HEK293 (cell line): ENCODE measurements around the gene XBP1.

Experiments used
- CTCF ChIA-PET: fragments of 350-600 bp; formaldehyde crosslinking; extraction: SDS; loops from one replicate; lab custom pipeline; 2021; ENCODE audit warnings: antibody characterized with exemption; lab: Yijun Ruan, JAX
- POLR2A ChIA-PET: fragments of 300-600 bp; formaldehyde crosslinking; extraction: SDS; loops from one replicate; lab custom pipeline; 2020; ENCODE audit warnings: antibody characterized with exemption, inconsistent platforms; lab: Yijun Ruan, JAX
- H3K27ac ChIP-seq: fragments of 200-500 bp; sonication (Bioruptor generic); 2 replicates; pipeline ENCODE4 v1.5.1; 2014; ENCODE audit warnings: low read depth, low read length, control low read depth, inconsistent platforms; ENCODE audit errors: extremely low read depth
- H3K36me3 ChIP-seq, 2 experiments: fragments of 200-500 bp in 1 of 2; sonication (Bioruptor generic) in 1 of 2; 1 replicate in 1 of 2; 2 replicates in 1 of 2; pipeline ENCODE4 v1.5.1; 2014 to 2017; ENCODE audit warnings: inconsistent platforms in 2 of 2, low read length in 2 of 2; ENCODE audit not compliant: control insufficient read depth in 2 of 2, insufficient read depth in 1 of 2
- H3K4me1 ChIP-seq: fragments of 200-500 bp; sonication (Bioruptor generic); 2 replicates; pipeline ENCODE4 v1.5.1; 2014; ENCODE audit warnings: mild to moderate bottlenecking, low read length, inconsistent platforms; ENCODE audit not compliant: control insufficient read depth, insufficient read depth
- H3K4me3 ChIP-seq: 2 replicates; pipeline ENCODE4 v1.5.1; 2011; ENCODE audit warnings: low read depth, mild to moderate bottlenecking, control low read depth, low read length, moderate library complexity
- H3K9me3 ChIP-seq: fragments of 200-500 bp; sonication (Bioruptor generic); 2 replicates; pipeline ENCODE4 v1.5.1; 2014; ENCODE audit warnings: low read depth, low read length, inconsistent platforms; ENCODE audit not compliant: control insufficient read depth, insufficient read depth
- EGR2 ChIP-seq: fragments of 450-650 bp; formaldehyde crosslinking; IDR thresholded peaks from 2 replicates; pipeline ENCODE4 v1.5.1; 2016; ENCODE audit warnings: low read depth, missing biosample characterization, missing genetic modification characterization
- IKZF3 ChIP-seq: fragments of 450-650 bp; IDR thresholded peaks from 2 replicates; pipeline ENCODE4 v1.5.0; 2018; ENCODE audit warnings: missing biosample characterization, mild to moderate bottlenecking, missing genetic modification characterization, moderate library complexity
- PRDM1 ChIP-seq: fragments of 450-650 bp; formaldehyde crosslinking; IDR thresholded peaks from 2 replicates; pipeline ENCODE4; 2016; ENCODE audit warnings: missing biosample characterization, missing genetic modification characterization
- ZFHX2 ChIP-seq: fragments of 450-650 bp; formaldehyde crosslinking; conservative IDR thresholded peaks from 2 replicates; pipeline ENCODE4 v1.5.1; 2016; ENCODE audit warnings: missing biosample characterization, missing genetic modification characterization
- ZFP3 ChIP-seq: fragments of 450-650 bp; formaldehyde crosslinking; IDR thresholded peaks from 2 replicates; pipeline ENCODE4 v1.5.1; 2016; ENCODE audit warnings: low read depth, missing biosample characterization, missing genetic modification characterization
- ZIC2 ChIP-seq: fragments of 450-650 bp; formaldehyde crosslinking; IDR thresholded peaks from 2 replicates; pipeline ENCODE4 v1.5.1; 2016; ENCODE audit warnings: missing biosample characterization, missing genetic modification characterization
- ZNF112 ChIP-seq: fragments of 450-650 bp; formaldehyde crosslinking; IDR thresholded peaks from 2 replicates; pipeline ENCODE4 v1.5.0; 2017; ENCODE audit warnings: missing biosample characterization, missing genetic modification characterization
- ZNF140 ChIP-seq: fragments of 450-650 bp; formaldehyde crosslinking; IDR thresholded peaks from 2 replicates; pipeline ENCODE4 v1.5.1; 2016; ENCODE audit warnings: missing biosample characterization, missing genetic modification characterization
- ZNF169 ChIP-seq: fragments of 450-650 bp; formaldehyde crosslinking; IDR thresholded peaks from 2 replicates; pipeline ENCODE4 v1.5.1; 2016; ENCODE audit warnings: missing biosample characterization, missing genetic modification characterization
- ZNF214 ChIP-seq: fragments of 450-650 bp; formaldehyde crosslinking; IDR thresholded peaks from 2 replicates; pipeline ENCODE4 v1.5.1; 2017; ENCODE audit warnings: missing biosample characterization, mild to moderate bottlenecking, missing genetic modification characterization, borderline replicate concordance
- ZNF585B ChIP-seq: fragments of 450-650 bp; formaldehyde crosslinking; IDR thresholded peaks from 2 replicates; pipeline ENCODE4 v1.5.1; 2016; ENCODE audit warnings: missing biosample characterization, missing genetic modification characterization
- ZNF621 ChIP-seq: fragments of 450-650 bp; formaldehyde crosslinking; IDR thresholded peaks from 2 replicates; pipeline ENCODE4 v1.5.1; 2017; ENCODE audit warnings: missing biosample characterization, missing genetic modification characterization
- ZNF623 ChIP-seq: fragments of 450-650 bp; formaldehyde crosslinking; IDR thresholded peaks from 2 replicates; pipeline ENCODE4 v1.5.1; 2016; ENCODE audit warnings: missing biosample characterization, missing genetic modification characterization
- ZNF660 ChIP-seq: fragments of 450-650 bp; IDR thresholded peaks from 2 replicates; pipeline ENCODE4 v1.5.1; 2018; ENCODE audit warnings: missing biosample characterization, mild to moderate bottlenecking, missing genetic modification characterization
- ZNF747 ChIP-seq: fragments of 450-650 bp; formaldehyde crosslinking; IDR thresholded peaks from 2 replicates; pipeline ENCODE4 v1.5.1; 2016; ENCODE audit warnings: missing biosample characterization, missing genetic modification characterization
- ZNF837 ChIP-seq: fragments of 450-650 bp; formaldehyde crosslinking; IDR thresholded peaks from 2 replicates; pipeline ENCODE4 v1.5.1; 2016; ENCODE audit warnings: missing biosample characterization, missing genetic modification characterization
- ZSCAN16 ChIP-seq: fragments of 450-650 bp; formaldehyde crosslinking; IDR thresholded peaks from 2 replicates; pipeline ENCODE4 v1.5.1; 2016; ENCODE audit warnings: missing biosample characterization, missing genetic modification characterization
- TF ChIP-seq, protein P1 (sequence below): fragments of 450-650 bp; formaldehyde crosslinking; IDR thresholded peaks from 2 replicates; pipeline ENCODE4 v1.5.1; 2016; ENCODE audit warnings: missing biosample characterization, missing genetic modification characterization
- TF ChIP-seq, protein P2 (sequence below): fragments of 450-650 bp; formaldehyde crosslinking; IDR thresholded peaks from 2 replicates; pipeline ENCODE4 v1.5.1; 2016; ENCODE audit warnings: missing biosample characterization, missing genetic modification characterization
- TF ChIP-seq, protein P3 (sequence below): fragments of 450-650 bp; formaldehyde crosslinking; IDR thresholded peaks from 2 replicates; pipeline ENCODE4 v1.5.1; 2016; ENCODE audit warnings: missing biosample characterization, missing genetic modification characterization
- TF ChIP-seq, protein P4 (sequence below): fragments of 450-650 bp; formaldehyde crosslinking; IDR thresholded peaks from 2 replicates; pipeline ENCODE4 v1.5.1; 2016; ENCODE audit warnings: missing biosample characterization, missing genetic modification characterization, borderline replicate concordance
- TF ChIP-seq, protein P5 (sequence below): fragments of 450-650 bp; formaldehyde crosslinking; IDR thresholded peaks from 2 replicates; pipeline ENCODE4 v1.5.1; 2016; ENCODE audit warnings: missing biosample characterization, missing genetic modification characterization
- TF ChIP-seq, protein P6 (sequence below): fragments of 450-650 bp; formaldehyde crosslinking; IDR thresholded peaks from 2 replicates; pipeline ENCODE4 v1.5.1; 2016; ENCODE audit warnings: missing biosample characterization, missing genetic modification characterization

The XBP1 gene

DNA sequence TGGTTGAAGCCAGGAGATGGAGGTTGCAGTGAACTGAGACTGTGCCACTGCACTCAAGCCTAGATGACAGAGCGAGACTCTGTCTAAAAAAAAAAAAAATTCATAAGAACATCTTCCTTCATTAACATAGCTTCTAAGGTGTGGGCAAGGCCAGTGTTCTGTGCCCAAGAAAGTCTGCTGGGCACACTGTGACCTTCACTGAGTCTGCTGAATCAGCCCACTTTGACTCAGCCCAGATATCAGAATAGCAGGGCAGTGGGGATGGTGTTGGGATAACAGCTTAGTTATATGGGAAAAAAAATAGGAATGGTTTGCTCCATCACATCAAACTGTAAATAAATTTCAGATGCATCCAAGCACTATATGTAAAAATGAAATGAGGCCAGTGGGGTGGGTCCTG lies 32.4 kb upstream of the XBP1 start:
- H3K36me3 ChIP-seq, result no peaks in the 10 kb centered on the region; a peak in 1 of 3 replicates
- H3K9me3 ChIP-seq, result no peaks in the 10 kb centered on the region
- TF ChIP-seq ZNF585B (tag by site-specific recombination) (no peak), ZNF660 (tag by site-specific recombination) (no peak), ZNF214 (no peak), ZNF747 (tag by site-specific recombination) (no peak), ZNF112 (tag by site-specific recombination) (no peak), ZSCAN16 (tag by site-specific recombination) (no peak), ZNF837 (tag by site-specific recombination) (no peak), ZNF623 (tag by site-specific recombination) (no peak), ZFHX2 (tag by site-specific recombination) (no peak)
- TF ChIP-seq, protein P1, sequence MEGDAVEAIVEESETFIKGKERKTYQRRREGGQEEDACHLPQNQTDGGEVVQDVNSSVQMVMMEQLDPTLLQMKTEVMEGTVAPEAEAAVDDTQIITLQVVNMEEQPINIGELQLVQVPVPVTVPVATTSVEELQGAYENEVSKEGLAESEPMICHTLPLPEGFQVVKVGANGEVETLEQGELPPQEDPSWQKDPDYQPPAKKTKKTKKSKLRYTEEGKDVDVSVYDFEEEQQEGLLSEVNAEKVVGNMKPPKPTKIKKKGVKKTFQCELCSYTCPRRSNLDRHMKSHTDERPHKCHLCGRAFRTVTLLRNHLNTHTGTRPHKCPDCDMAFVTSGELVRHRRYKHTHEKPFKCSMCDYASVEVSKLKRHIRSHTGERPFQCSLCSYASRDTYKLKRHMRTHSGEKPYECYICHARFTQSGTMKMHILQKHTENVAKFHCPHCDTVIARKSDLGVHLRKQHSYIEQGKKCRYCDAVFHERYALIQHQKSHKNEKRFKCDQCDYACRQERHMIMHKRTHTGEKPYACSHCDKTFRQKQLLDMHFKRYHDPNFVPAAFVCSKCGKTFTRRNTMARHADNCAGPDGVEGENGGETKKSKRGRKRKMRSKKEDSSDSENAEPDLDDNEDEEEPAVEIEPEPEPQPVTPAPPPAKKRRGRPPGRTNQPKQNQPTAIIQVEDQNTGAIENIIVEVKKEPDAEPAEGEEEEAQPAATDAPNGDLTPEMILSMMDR (tag by site-specific recombination), result no peak
- TF ChIP-seq, protein P2, sequence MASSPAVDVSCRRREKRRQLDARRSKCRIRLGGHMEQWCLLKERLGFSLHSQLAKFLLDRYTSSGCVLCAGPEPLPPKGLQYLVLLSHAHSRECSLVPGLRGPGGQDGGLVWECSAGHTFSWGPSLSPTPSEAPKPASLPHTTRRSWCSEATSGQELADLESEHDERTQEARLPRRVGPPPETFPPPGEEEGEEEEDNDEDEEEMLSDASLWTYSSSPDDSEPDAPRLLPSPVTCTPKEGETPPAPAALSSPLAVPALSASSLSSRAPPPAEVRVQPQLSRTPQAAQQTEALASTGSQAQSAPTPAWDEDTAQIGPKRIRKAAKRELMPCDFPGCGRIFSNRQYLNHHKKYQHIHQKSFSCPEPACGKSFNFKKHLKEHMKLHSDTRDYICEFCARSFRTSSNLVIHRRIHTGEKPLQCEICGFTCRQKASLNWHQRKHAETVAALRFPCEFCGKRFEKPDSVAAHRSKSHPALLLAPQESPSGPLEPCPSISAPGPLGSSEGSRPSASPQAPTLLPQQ (tag by site-specific recombination), result no peak
- TF ChIP-seq, protein P3, sequence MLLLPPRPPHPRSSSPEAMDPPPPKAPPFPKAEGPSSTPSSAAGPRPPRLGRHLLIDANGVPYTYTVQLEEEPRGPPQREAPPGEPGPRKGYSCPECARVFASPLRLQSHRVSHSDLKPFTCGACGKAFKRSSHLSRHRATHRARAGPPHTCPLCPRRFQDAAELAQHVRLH (tag by site-specific recombination), result no peak
- TF ChIP-seq, protein P4, sequence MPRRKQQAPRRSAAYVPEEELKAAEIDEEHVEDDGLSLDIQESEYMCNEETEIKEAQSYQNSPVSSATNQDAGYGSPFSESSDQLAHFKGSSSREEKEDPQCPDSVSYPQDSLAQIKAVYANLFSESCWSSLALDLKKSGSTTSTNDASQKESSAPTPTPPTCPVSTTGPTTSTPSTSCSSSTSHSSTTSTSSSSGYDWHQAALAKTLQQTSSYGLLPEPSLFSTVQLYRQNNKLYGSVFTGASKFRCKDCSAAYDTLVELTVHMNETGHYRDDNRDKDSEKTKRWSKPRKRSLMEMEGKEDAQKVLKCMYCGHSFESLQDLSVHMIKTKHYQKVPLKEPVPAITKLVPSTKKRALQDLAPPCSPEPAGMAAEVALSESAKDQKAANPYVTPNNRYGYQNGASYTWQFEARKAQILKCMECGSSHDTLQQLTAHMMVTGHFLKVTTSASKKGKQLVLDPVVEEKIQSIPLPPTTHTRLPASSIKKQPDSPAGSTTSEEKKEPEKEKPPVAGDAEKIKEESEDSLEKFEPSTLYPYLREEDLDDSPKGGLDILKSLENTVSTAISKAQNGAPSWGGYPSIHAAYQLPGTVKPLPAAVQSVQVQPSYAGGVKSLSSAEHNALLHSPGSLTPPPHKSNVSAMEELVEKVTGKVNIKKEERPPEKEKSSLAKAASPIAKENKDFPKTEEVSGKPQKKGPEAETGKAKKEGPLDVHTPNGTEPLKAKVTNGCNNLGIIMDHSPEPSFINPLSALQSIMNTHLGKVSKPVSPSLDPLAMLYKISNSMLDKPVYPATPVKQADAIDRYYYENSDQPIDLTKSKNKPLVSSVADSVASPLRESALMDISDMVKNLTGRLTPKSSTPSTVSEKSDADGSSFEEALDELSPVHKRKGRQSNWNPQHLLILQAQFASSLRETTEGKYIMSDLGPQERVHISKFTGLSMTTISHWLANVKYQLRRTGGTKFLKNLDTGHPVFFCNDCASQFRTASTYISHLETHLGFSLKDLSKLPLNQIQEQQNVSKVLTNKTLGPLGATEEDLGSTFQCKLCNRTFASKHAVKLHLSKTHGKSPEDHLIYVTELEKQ (tag by site-specific recombination), result no peak
- no peaks in the 10 kb centered on the region for H3K4me1 ChIP-seq
- ChIA-PET CTCF (interaction anchor here (0.7 to 6.1 kb wide), 5 partner anchors 30 to 249 kb away, joined by 3 to 131 read pairs (median 3); no protein-coding TSS in a partner anchor), POLR2A (interaction anchor here (0.7 kb wide), 1 partner anchor 32 kb away, joined by 4 read pairs; the partner anchor contains the start of gene XBP1)
- no peak overlapping the region for H3K4me3 ChIP-seq
- H3K27ac ChIP-seq, result no peak overlapping the region

DNA sequence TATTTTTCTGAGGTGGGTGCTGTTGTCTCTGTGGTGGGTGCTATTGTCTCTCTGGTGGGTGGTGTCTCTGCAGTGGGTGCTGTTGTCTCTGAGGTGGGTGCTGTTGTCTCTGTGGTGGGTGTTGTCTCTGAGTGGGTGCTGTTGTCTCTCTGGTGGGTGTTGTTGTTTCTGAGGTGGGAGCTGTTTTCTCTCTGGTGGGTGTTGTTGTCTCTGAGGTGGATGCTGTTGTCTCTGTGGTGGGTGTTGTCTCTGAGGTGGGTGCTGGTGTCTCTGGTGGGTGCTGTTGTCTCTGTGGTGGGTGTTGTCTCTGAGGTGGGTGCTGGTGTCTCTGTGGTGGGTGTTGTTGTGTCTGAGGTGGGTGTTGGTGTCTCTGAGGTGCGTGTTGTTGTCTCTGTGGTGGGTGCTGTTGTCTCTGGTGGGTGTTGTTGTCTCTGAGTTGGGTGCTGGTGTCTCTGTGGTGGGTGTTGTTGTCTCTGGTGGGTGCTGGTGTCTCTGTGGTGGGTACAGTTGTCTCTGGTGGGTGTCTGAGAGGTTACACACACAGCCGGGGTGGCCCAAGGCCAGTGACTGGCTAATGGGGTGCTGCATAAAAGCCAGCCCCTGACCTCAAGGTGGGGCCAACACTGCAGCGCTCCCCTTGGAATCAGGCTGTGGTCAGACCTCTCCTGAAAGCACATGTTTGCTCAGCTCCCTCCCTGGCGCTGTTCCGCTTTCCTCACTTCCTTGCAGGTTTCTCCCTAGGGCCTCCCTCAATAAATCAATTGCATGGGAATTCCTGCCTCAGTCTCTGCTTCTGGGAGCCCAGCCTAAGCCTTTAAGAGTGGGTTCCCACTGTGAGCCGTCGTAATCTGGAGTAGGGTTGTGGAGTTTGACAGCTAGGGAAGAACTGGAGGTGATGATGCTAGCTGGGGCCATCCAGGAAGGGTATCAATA lies 31.0 kb upstream of the XBP1 start:
- H3K4me1 ChIP-seq, result no peaks in the 10 kb centered on the region
- no peak for TF ChIP-seq ZNF621 (tag by site-specific recombination)
- TF ChIP-seq ZFHX2 (tag by site-specific recombination), result peak; percentile 58
- TF ChIP-seq ZFP3, result no peak
- no peak for TF ChIP-seq ZNF140
- TF ChIP-seq ZIC2 (tag by site-specific recombination), result peak; percentile 78
- peak; percentile 86 for TF ChIP-seq EGR2 (tag by site-specific recombination)
- TF ChIP-seq, protein P5, sequence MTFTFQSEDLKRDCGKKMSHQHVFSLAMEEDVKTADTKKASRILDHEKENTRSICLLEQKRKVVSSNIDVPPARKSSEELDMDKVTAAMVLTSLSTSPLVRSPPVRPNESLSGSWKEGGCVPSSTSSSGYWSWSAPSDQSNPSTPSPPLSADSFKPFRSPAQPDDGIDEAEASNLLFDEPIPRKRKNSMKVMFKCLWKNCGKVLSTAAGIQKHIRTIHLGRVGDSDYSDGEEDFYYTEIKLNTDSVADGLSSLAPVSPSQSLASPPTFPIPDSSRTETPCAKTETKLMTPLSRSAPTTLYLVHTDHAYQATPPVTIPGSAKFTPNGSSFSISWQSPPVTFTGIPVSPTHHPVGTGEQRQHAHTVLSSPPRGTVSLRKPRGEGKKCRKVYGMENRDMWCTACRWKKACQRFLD (tag by site-specific recombination), result no peak
- no peak for TF ChIP-seq PRDM1 (tag by site-specific recombination)
- TF ChIP-seq IKZF3, result no peak
- TF ChIP-seq ZNF169 (tag by site-specific recombination), result no peak
- TF ChIP-seq, protein P6, sequence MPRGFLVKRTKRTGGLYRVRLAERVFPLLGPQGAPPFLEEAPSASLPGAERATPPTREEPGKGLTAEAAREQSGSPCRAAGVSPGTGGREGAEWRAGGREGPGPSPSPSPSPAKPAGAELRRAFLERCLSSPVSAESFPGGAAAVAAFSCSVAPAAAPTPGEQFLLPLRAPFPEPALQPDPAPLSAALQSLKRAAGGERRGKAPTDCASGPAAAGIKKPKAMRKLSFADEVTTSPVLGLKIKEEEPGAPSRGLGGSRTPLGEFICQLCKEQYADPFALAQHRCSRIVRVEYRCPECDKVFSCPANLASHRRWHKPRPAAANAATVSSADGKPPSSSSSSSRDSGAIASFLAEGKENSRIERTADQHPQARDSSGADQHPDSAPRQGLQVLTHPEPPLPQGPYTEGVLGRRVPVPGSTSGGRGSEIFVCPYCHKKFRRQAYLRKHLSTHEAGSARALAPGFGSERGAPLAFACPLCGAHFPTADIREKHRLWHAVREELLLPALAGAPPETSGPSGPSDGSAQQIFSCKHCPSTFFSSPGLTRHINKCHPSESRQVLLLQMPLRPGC (tag by site-specific recombination), result no peak
- TF ChIP-seq, all 188 proteins: peak for 3
- ChIA-PET POLR2A (interaction anchor here (0.7 kb wide), 1 partner anchor 31 kb away, joined by 3 read pairs; the partner anchor contains the start of gene XBP1), CTCF (interaction anchor here (0.6 to 6.1 kb wide), 11 partner anchors 13 to 811 kb away, joined by 3 to 131 read pairs (median 4); no protein-coding TSS in a partner anchor)
- no peaks in the 10 kb centered on the region; a peak in 1 of 3 replicates for H3K36me3 ChIP-seq
- H3K9me3 ChIP-seq, result no peaks in the 10 kb centered on the region
- no peak overlapping the region for H3K4me3 ChIP-seq
- H3K27ac ChIP-seq, result no peak overlapping the region
